HL-60 (cell line): ENCODE results near the gene NFIC.

Source experiments
- DNase-seq, 2 experiments: peaks; one replicate each; pipeline ENCODE4 v3.0.0-alpha.2; 2010 to 2020; ENCODE audit warnings: low read depth in 1 of 2, low spot score in 1 of 2
- H3K27ac ChIP-seq: fragments of 250-450 bp; sonication (Bioruptor Pico); replicated peaks from 2 replicates; pipeline ENCODE4 v1.5.1; 2020; ENCODE audit warnings: mild to moderate bottlenecking, moderate library complexity
- H3K27me3 ChIP-seq: fragments of 250-450 bp; sonication (Bioruptor Pico); 2 replicates; pipeline ENCODE4 v1.5.1; 2021; ENCODE audit warnings: mild to moderate bottlenecking, moderate library complexity; ENCODE audit not compliant: insufficient read depth, poor library complexity, severe bottlenecking
- H3K4me3 ChIP-seq: replicated peaks from 2 replicates; pipeline ENCODE4 v1.5.1; 2011; ENCODE audit warnings: mild to moderate bottlenecking, control low read depth, low read length; ENCODE audit not compliant: insufficient read depth
- CTCF ChIP-seq: IDR thresholded peaks from one replicate; pipeline ENCODE4 v1.5.1; 2011; ENCODE audit warnings: low read length, control low read depth, inconsistent platforms; ENCODE audit not compliant: insufficient read depth
- GABPA ChIP-seq: IDR thresholded peaks from 2 replicates; pipeline ENCODE4 v1.6.1; 2012; ENCODE audit warnings: low read depth
- POLR2AphosphoS5 ChIP-seq: IDR thresholded peaks from 2 replicates; pipeline ENCODE4 v1.6.1; 2012; ENCODE audit warnings: low read depth
- SPI1 ChIP-seq: IDR thresholded peaks from 2 replicates; pipeline ENCODE4 v1.6.1; 2012; ENCODE audit warnings: low read depth, mild to moderate bottlenecking, borderline replicate concordance
- TF ChIP-seq, protein P1 (sequence below): IDR thresholded peaks from 2 replicates; pipeline ENCODE4 v1.6.1; 2012; ENCODE audit warnings: low read depth; ENCODE audit not compliant: insufficient replicate concordance

NFIC gene

GRCh38 chr19:3431760-3432397 is 65.5 kb downstream of the NFIC start:
- Histone ChIP-seq H3K27ac (no peak overlapping the region), H3K27me3 (no peaks in the 10 kb centered on the region), H3K4me3 (no peak overlapping the region)
- TF ChIP-seq GABPA (no peak), POLR2AphosphoS5 (no peak), CTCF (no peak), SPI1 (no peak)
- TF ChIP-seq, protein P1, sequence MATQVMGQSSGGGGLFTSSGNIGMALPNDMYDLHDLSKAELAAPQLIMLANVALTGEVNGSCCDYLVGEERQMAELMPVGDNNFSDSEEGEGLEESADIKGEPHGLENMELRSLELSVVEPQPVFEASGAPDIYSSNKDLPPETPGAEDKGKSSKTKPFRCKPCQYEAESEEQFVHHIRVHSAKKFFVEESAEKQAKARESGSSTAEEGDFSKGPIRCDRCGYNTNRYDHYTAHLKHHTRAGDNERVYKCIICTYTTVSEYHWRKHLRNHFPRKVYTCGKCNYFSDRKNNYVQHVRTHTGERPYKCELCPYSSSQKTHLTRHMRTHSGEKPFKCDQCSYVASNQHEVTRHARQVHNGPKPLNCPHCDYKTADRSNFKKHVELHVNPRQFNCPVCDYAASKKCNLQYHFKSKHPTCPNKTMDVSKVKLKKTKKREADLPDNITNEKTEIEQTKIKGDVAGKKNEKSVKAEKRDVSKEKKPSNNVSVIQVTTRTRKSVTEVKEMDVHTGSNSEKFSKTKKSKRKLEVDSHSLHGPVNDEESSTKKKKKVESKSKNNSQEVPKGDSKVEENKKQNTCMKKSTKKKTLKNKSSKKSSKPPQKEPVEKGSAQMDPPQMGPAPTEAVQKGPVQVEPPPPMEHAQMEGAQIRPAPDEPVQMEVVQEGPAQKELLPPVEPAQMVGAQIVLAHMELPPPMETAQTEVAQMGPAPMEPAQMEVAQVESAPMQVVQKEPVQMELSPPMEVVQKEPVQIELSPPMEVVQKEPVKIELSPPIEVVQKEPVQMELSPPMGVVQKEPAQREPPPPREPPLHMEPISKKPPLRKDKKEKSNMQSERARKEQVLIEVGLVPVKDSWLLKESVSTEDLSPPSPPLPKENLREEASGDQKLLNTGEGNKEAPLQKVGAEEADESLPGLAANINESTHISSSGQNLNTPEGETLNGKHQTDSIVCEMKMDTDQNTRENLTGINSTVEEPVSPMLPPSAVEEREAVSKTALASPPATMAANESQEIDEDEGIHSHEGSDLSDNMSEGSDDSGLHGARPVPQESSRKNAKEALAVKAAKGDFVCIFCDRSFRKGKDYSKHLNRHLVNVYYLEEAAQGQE: no peak
- DNase-seq: no peak

- H3K27ac ChIP-seq: no peak overlapping the region
- TF ChIP-seq CTCF (no peak), SPI1 (no peak), POLR2AphosphoS5 (no peak), GABPA (no peak)
- TF ChIP-seq, protein P1: no peak
- DNase-seq: no peak
- H3K4me3 ChIP-seq: no peak overlapping the region
- no peaks in the 10 kb centered on the region for H3K27me3 ChIP-seq
Measured at GRCh38 chr19:3433313-3433712, 66.9 kb downstream of the NFIC start.

DNA sequence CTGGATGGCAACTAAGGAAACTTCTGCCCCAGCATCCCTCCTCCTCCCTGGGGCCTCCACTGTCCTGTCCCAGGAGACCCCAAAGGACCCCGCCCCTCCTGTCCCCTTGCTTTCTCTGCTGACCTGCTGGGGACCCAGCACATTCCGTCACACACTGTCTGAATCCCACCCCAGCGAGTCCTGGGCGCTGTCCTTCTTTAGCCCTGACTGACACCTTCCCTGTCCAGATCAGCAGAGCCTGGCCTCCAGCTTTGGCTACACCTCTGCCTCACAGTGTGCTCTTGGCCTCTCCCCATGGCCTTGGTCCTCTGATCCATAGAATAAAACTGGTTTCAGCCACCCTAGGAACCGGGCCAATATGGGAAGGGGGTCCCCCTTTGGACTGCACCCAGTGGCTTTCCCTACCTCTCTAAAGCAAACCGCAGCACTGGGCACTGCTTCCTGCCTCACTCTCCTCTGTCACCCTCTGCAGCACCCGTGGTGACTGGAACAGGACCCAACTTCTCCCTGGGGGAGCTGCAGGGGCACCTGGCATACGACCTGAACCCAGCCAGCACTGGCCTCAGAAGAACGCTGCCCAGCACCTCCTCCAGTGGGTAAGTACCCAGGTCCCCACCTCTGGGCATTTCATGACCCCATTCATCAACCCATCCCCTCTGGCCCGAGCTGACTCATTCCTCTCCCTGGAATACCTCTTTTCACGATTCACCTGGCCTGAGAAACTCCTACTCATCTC is 67.6 kb downstream of the NFIC start:
- no peak overlapping the region for H3K27ac ChIP-seq
- H3K4me3 ChIP-seq: no peak overlapping the region
- DNase-seq: no peak
- H3K27me3 ChIP-seq: no peaks in the 10 kb centered on the region
- no peak for TF ChIP-seq SPI1
- TF ChIP-seq CTCF: no peak
- no peak for TF ChIP-seq GABPA
- TF ChIP-seq, protein P1: no peak
- TF ChIP-seq POLR2AphosphoS5: no peak
